Natural killer cell (primary cell): ENCODE data around the gene ZNF418. TPM values are rescaled to one million over a fixed set of nuclear protein-coding genes. Genes with fewer than 3 reads are reported as not detected.

ENCODE experiments used
- ATAC-seq, 3 donors: fragments of 150-1000 bp in 2 of 3; fragments of 200-7000 bp in 1 of 3; cut with Tn5 transposase; 1 replicate in 1 of 3; 2 replicates in 2 of 3; pipeline ENCODE4 v1.10.0; 2021; ENCODE audit warnings: mild to moderate bottlenecking in 2 of 3, moderate library complexity in 2 of 3
- DNase-seq, 2 donors: peaks; one replicate each; pipeline versions ENCODE4 v3.0.0 to v3.0.0-alpha.2; 2013 to 2021; ENCODE audit warnings: mixed read lengths in 1 of 2
- H3K27ac ChIP-seq: one replicate; pipeline ENCODE4 v1.5.1; 2013; ENCODE audit warnings: mild to moderate bottlenecking, low read length
- H3K27me3 ChIP-seq: one replicate; pipeline ENCODE4 v1.6.1; 2013; ENCODE audit warnings: low read length; ENCODE audit not compliant: control insufficient read depth, insufficient read depth
- H3K36me3 ChIP-seq: one replicate; pipeline ENCODE4 v1.6.1; 2013; ENCODE audit warnings: low read length; ENCODE audit not compliant: control insufficient read depth, insufficient read depth
- H3K4me1 ChIP-seq: one replicate; pipeline ENCODE4 v1.6.1; 2013; ENCODE audit warnings: low read length; ENCODE audit not compliant: control insufficient read depth, insufficient read depth
- H3K4me3 ChIP-seq: one replicate; pipeline ENCODE4 v1.5.1; 2013; ENCODE audit warnings: low read length
- H3K9me3 ChIP-seq: one replicate; pipeline ENCODE4 v1.6.1; 2013; ENCODE audit warnings: low read length; ENCODE audit not compliant: control insufficient read depth, insufficient read depth
- H3K27ac Mint-ChIP-seq, 2 donors: one replicate each; pipeline ENCODE4 v1.8.0; 2022; ENCODE audit warnings: mild to moderate bottlenecking in 2 of 2, mixed read lengths in 2 of 2, moderate library complexity in 1 of 2
- H3K27me3 Mint-ChIP-seq, 2 donors: one replicate each; pipeline ENCODE4 v1.8.0; 2022; ENCODE audit warnings: low read depth in 2 of 2, mixed read lengths in 2 of 2
- H3K36me3 Mint-ChIP-seq: one replicate; pipeline ENCODE4 v1.8.0; 2022; ENCODE audit warnings: mixed read lengths
- H3K4me1 Mint-ChIP-seq, 2 donors: one replicate each; pipeline ENCODE4 v1.8.0; 2022; ENCODE audit warnings: mixed read lengths in 2 of 2
- H3K4me3 Mint-ChIP-seq: one replicate; pipeline ENCODE4 v1.8.0; 2022; ENCODE audit warnings: mild to moderate bottlenecking, moderate library complexity, mixed read lengths
- H3K9me3 Mint-ChIP-seq, 2 donors: one replicate each; pipeline ENCODE4 v1.8.0; 2022; ENCODE audit warnings: mixed read lengths in 2 of 2
- CTCF ChIP-seq: fragments of 200-600 bp; IDR thresholded peaks from one replicate; pipeline ENCODE4 v1.8.0; 2022; ENCODE audit warnings: antibody characterized with exemption
- WGBS: methylation state at CpG from one replicate; pipeline ENCODE4 v1.1.7; 2013; ENCODE audit warnings: missing lambda C conversion rate; ENCODE audit not compliant: insufficient coverage; 5-methylcytosine and 5-hydroxymethylcytosine counted together
- intact Hi-C: fragments of 100-400 bp; cut with micrococcal nuclease; formaldehyde crosslinking; loops from one replicate; pipeline ENCODE4 v1.14.2; 2022
- total RNA-seq, 4 donors: library from RNA; stranded (reverse); fragments of 120-200 nt in 1 of 4; gene quantifications; one replicate each; pipeline versions ENCODE4 v1.2.3 to v1.2.4, GENCODE V29; 2013 to 2022

ZNF418 gene
- total RNA-seq, 3 donors from 2014 or later (not counting 1 experiment from before 2014, with no cell fraction given): 4.3 to 13.3 (median 6.2) TPM

- H3K36me3 Mint-ChIP-seq: peaks cover 11% of the 10 kb centered on the region
Observed at GRCh38 chr19:57888560-57889231, 46.5 kb downstream of the ZNF418 start, which contains the start of gene ZNF814. ZNF814 (minus strand) TSS chr19:57889037; CDS start chr19:57888802, 235 bp downstream.

GRCh38 chr19:57888107-57888559 is 47.1 kb downstream of the ZNF418 start:
- Mint-ChIP-seq H3K9me3 (no peaks in the 10 kb centered on the region), H3K27ac (peak overlapping the region; percentile 89 to 91), H3K27me3 (no peaks in the 10 kb centered on the region), H3K36me3 (peaks cover 11% of the 10 kb centered on the region), H3K4me1 (peaks cover 22 to 28% of the 10 kb centered on the region in 2 donors), H3K4me3 (peak overlapping the region; percentile 95)
- Histone ChIP-seq H3K27me3 (no peaks in the 10 kb centered on the region), H3K27ac (peak overlapping the region; percentile 75), H3K4me3 (peak overlapping the region; percentile 84), H3K4me1 (peaks cover 21% of the 10 kb centered on the region), H3K36me3 (peaks cover 2% of the 10 kb centered on the region), H3K9me3 (peaks cover 8% of the 10 kb centered on the region)
- ATAC-seq (no peak), DNase-seq (peak in 1 of 2 donors; percentile 5)
- no peak for TF ChIP-seq CTCF
- intact Hi-C loops: loop anchor here (1.0 to 2.0 kb wide), 3 partner anchors 29 to 115 kb away; partner anchors contain the start of genes ZNF417, ZNF587 and ZNF606
- WGBS: 18% methylated on average over 6 of the region's 8 CpGs

More at GRCh38 chr19:57888560-57889231, 46.5 kb downstream of the ZNF418 start, which contains the start of gene ZNF814:
- Mint-ChIP-seq H3K9me3 (no peaks in the 10 kb centered on the region), H3K27me3 (no peaks in the 10 kb centered on the region), H3K4me3 (peak within 1 kb of the TSS; percentile 95), H3K27ac (peak within 1 kb of the TSS; percentile 89 to 91), H3K4me1 (peaks cover 22 to 28% of the 10 kb centered on the region in 2 donors)
- DNase-seq: peak; percentile 82 to 84
- WGBS: 4% methylated on average over 43 of the region's 43 CpGs
- Histone ChIP-seq H3K36me3 (peaks cover 2% of the 10 kb centered on the region), H3K4me3 (peak within 1 kb of the TSS; percentile 84), H3K4me1 (peaks cover 21% of the 10 kb centered on the region), H3K27me3 (no peaks in the 10 kb centered on the region), H3K9me3 (peaks cover 8% of the 10 kb centered on the region), H3K27ac (peak within 1 kb of the TSS; percentile 75)
- intact Hi-C loops: loop anchor here (1.0 to 2.0 kb wide), 3 partner anchors 28 to 114 kb away; partner anchors contain the start of genes ZNF417, ZNF587 and ZNF606
- TF ChIP-seq CTCF: no peak
- peak; percentile 93 to 97 (median 94) for ATAC-seq

- Mint-ChIP-seq H3K4me3 (peak overlapping the region; percentile 95), H3K27me3 (no peaks in the 10 kb centered on the region), H3K4me1 (peaks cover 22 to 28% of the 10 kb centered on the region in 2 donors), H3K9me3 (no peaks in the 10 kb centered on the region), H3K27ac (peak overlapping the region; percentile 3 to 89), H3K36me3 (peaks cover 11% of the 10 kb centered on the region)
- no peak for TF ChIP-seq CTCF
- Histone ChIP-seq H3K27me3 (no peaks in the 10 kb centered on the region), H3K4me1 (peaks cover 21% of the 10 kb centered on the region), H3K27ac (no peak overlapping the region), H3K4me3 (no peak overlapping the region), H3K9me3 (peaks cover 8% of the 10 kb centered on the region), H3K36me3 (peaks cover 2% of the 10 kb centered on the region)
- WGBS: 67% methylated on average over 6 of the region's 6 CpGs
- DNase-seq: no peak
- intact Hi-C loops: no loop called here
- no peak for ATAC-seq
Observed at GRCh38 chr19:57887195-57887941, 47.8 kb downstream of the ZNF418 start.
